ENCODE measurements around the gene TP53I13.
A peak's percentile ranks its signal among the peaks of the same experiment; 100 is the strongest.

Gene TP53I13

DNA sequence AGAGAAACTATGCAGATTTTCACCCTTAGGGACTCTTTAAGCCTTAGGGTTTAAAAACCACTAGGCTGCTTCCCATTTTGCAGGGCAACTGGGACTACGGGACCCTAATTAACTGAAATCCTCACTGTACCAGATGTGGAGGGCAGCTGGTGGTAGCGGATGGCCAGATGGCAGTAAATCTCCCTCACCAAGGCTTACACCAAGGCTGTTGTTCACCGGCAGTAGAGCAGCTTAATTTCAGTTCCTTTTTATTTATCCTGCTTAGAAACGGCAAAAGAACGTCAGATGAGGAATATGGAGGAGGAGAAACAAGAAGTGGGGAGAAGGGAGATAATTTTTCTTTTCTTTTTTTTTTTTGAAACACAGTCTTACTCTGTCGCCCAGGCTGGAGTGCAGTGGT is 8.2 kb upstream of the TP53I13 start:
- H3K27ac Mint-ChIP-seq, result peak overlapping the region; percentile 88
- H3K4me3 Mint-ChIP-seq, result peak overlapping the region; percentile 56
- H3K27me3 Mint-ChIP-seq, result no peaks in the 10 kb centered on the region
- H3K9me3 Mint-ChIP-seq, result no peaks in the 10 kb centered on the region
- peaks cover 24% of the 10 kb centered on the region for H3K36me3 Mint-ChIP-seq (ENCODE audit: low read depth)
- intact Hi-C loops (cut with micrococcal nuclease), result loop anchor here (10.0 kb wide), 2 partner anchors 54 to 166 kb away; partner anchors contain the start of gene TAOK1
- H3K4me1 Mint-ChIP-seq (ENCODE audit: low read depth), result peaks cover 57% of the 10 kb centered on the region

GRCh38 chr17:29561554-29562517 is 6.7 kb upstream of the TP53I13 start:
- Mint-ChIP-seq H3K9me3 (no peaks in the 10 kb centered on the region), H3K4me3 (peak overlapping the region; percentile 58), H3K4me1 (ENCODE audit: low read depth) (peaks cover 67% of the 10 kb centered on the region), H3K27ac (peak overlapping the region; percentile 88), H3K27me3 (no peaks in the 10 kb centered on the region), H3K36me3 (ENCODE audit: low read depth) (peaks cover 31% of the 10 kb centered on the region)
- intact Hi-C loops (cut with micrococcal nuclease), result loop anchor here (10.0 kb wide), 2 partner anchors 53 to 167 kb away; partner anchors contain the start of gene TAOK1

DNA sequence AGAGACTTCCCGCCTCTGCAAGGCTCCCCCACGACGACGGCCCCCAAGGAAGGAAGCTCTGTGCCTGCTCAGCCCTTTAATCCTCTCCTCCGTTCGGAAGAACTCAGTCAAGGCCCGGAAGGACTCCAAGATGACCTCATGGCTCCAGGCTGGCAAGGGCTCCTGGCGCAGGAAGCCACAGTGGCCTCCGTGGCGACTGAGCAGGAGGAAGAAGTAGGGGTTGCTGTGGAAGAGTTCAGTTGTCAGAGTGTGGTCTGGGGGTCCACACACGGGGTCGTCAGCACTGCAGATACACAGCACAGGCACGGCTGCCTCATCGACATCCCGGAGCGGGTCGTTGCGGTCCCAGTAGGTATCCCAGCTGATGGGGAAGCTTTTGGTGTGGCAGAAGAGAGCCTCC is 5.9 kb upstream of the TP53I13 start:
- peak overlapping the region; percentile 4 for H3K4me3 Mint-ChIP-seq

GRCh38 chr17:29563816-29564215 is 4.7 kb upstream of the TP53I13 start:
- Mint-ChIP-seq H3K36me3 (ENCODE audit: low read depth) (peaks cover 51% of the 10 kb centered on the region), H3K9me3 (no peaks in the 10 kb centered on the region), H3K4me3 (no peak overlapping the region), H3K4me1 (ENCODE audit: low read depth) (peaks cover 75% of the 10 kb centered on the region), H3K27ac (no peak overlapping the region), H3K27me3 (no peaks in the 10 kb centered on the region)
- intact Hi-C loops (cut with micrococcal nuclease), result loop anchor here (10.0 kb wide), 2 partner anchors 51 to 169 kb away; partner anchors contain the start of gene TAOK1

More for the DNA sequence above, 5.9 kb upstream of the TP53I13 start:
- Mint-ChIP-seq H3K4me1 (ENCODE audit: low read depth) (peaks cover 67% of the 10 kb centered on the region), H3K27me3 (no peaks in the 10 kb centered on the region), H3K36me3 (ENCODE audit: low read depth) (peaks cover 39% of the 10 kb centered on the region), H3K9me3 (no peaks in the 10 kb centered on the region), H3K27ac (peak overlapping the region; percentile 88)
- intact Hi-C loops (cut with micrococcal nuclease), result loop anchor here (10.0 kb wide), 2 partner anchors 52 to 168 kb away; partner anchors contain the start of gene TAOK1

GRCh38 chr17:29565643-29566472 is 2.6 kb upstream of the TP53I13 start:
- H3K27me3 Mint-ChIP-seq, result no peaks in the 10 kb centered on the region
- peak overlapping the region; percentile 98 for H3K4me3 Mint-ChIP-seq
- intact Hi-C loops (cut with micrococcal nuclease), result loop anchor here (10.0 kb wide), 2 partner anchors 49 to 171 kb away; partner anchors contain the start of gene TAOK1
- peaks cover 69% of the 10 kb centered on the region for H3K4me1 Mint-ChIP-seq (ENCODE audit: low read depth)
- peaks cover 63% of the 10 kb centered on the region for H3K36me3 Mint-ChIP-seq (ENCODE audit: low read depth)
- peak overlapping the region; percentile 95 for H3K27ac Mint-ChIP-seq
- no peaks in the 10 kb centered on the region for H3K9me3 Mint-ChIP-seq

DNA sequence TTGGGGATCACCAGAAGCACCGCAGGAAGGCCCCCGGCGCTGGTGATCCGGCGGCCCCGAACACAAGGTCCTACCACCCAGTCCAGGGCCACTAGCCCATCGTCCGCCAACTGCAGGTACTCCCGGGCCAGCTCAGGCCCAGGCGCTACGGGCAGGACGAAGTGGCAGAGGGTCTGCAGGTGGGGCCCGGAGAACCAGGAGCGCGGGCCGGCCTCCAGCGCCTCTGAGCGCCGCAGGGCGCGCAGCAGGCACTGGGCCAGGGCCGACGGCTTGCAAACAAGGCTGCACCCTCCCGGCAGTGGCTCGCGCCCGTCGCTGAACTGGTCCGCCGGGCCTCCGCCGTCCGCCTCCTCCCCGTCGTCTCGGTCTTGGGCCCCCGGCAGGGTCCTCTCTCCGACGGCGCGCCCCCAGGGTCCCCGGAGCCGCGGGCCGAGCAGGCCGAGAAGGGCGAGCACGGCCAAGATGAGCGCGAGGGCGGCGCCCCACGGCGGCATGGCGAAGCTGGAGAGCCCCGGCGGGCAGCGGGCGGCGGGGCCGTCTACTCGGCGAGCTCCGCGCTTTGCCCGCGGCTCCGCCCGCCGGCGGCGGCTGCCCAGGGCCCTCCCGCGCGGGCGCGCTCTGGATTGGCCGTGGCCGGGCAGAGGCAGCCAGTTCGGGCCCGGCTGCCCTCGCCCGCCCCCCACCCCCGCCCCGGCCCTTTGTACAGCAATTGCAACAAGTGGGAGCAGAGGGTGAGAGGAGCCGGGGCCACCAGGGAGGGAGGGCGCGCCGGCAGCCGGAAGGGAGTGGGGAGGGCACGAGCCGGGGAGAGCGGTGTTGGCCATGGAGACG is 1.8 kb upstream of the TP53I13 start, which contains the start of gene ABHD15:
ABHD15 (minus strand) TSS at position 565 of the 831 bp plus-strand sequence; CDS start at position 494, 71 bp downstream.
- H3K27me3 Mint-ChIP-seq, result no peaks in the 10 kb centered on the region
- no peaks in the 10 kb centered on the region for H3K9me3 Mint-ChIP-seq
- H3K36me3 Mint-ChIP-seq (ENCODE audit: low read depth), result peaks cover 70% of the 10 kb centered on the region
- intact Hi-C loops (cut with micrococcal nuclease), result loop anchor here (10.0 kb wide), 2 partner anchors 48 to 172 kb away; partner anchors contain the start of gene TAOK1
- peaks cover 69% of the 10 kb centered on the region for H3K4me1 Mint-ChIP-seq (ENCODE audit: low read depth)
- H3K4me3 Mint-ChIP-seq, result peak within 1 kb of the TSS; percentile 98
- peak within 1 kb of the TSS; percentile 95 for H3K27ac Mint-ChIP-seq

DNA sequence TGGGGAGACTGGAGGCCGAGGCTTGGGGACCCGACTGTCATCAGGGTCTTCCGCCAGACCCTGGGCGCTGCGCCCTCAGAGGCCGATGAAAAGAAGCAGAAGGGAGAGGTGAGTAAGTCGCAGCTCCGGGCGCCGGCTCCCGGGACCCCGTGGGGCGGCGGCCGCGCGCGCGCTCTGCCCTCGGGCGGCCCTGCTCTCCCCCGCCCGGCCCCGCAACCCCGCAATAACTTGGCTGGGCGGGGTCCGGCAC is 1.3 kb upstream of the TP53I13 start:
- Mint-ChIP-seq H3K4me3 (peak overlapping the region; percentile 98), H3K27ac (peak overlapping the region; percentile 95)

DNA sequence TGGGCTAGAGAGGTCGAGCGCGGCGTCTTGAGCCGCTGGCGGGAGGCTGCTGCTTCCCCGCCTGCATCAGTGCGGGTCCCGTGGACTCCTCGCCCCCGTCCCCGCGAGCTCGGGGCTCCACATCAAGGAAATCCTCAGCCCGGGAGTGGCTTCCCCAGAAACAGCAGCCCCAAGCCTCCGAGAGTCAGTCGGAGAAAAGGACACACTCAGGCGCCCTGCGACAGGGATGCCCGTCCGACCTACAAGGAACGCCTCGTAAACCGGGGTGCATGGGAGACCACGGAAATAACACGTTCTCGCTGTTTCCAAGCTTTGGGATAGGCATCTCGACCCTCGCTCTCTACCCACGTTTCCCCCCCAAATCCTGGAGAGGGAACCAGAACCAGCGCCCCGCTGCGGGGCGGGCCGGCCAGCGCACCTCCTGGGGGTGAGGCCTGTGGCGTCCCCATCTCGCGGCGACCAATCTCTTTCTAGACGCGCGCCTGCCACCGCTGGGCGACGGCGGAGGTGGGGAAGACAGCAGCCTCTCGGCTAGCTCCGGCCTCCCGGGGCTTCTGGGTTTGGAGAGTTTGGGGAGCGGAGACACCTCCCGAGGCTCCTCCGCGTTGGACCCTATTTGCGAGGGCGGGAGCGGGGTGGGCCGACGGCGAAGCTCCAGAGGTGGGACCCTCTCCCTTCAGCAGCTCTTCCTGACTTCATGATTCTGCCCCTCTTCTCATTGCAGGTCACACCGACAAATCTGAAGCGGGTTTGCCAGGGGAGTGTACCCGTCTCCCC is 759 bp upstream of the TP53I13 start:
- H3K4me1 Mint-ChIP-seq (ENCODE audit: low read depth), result peaks cover 60% of the 10 kb centered on the region
- intact Hi-C loops (cut with micrococcal nuclease), result loop anchor here (10.0 kb wide), 2 partner anchors 47 to 173 kb away; partner anchors contain the start of gene TAOK1
- no peaks in the 10 kb centered on the region for H3K27me3 Mint-ChIP-seq
- peaks cover 68% of the 10 kb centered on the region for H3K36me3 Mint-ChIP-seq (ENCODE audit: low read depth)
- H3K9me3 Mint-ChIP-seq, result no peaks in the 10 kb centered on the region
- H3K4me3 Mint-ChIP-seq, result peak overlapping the region; percentile 98
- H3K27ac Mint-ChIP-seq, result peak overlapping the region; percentile 95

More for the DNA sequence above, 1.3 kb upstream of the TP53I13 start:
- peaks cover 65% of the 10 kb centered on the region for H3K4me1 Mint-ChIP-seq (ENCODE audit: low read depth)
- no peaks in the 10 kb centered on the region for H3K9me3 Mint-ChIP-seq
- intact Hi-C loops (cut with micrococcal nuclease), result loop anchor here (10.0 kb wide), 2 partner anchors 48 to 172 kb away; partner anchors contain the start of gene TAOK1
- no peaks in the 10 kb centered on the region for H3K27me3 Mint-ChIP-seq
- peaks cover 70% of the 10 kb centered on the region for H3K36me3 Mint-ChIP-seq (ENCODE audit: low read depth)

- intact Hi-C loops (cut with micrococcal nuclease), result loop anchor here (10.0 kb wide), 2 partner anchors 45 to 175 kb away; partner anchors contain the start of gene TAOK1
- Mint-ChIP-seq H3K9me3 (no peaks in the 10 kb centered on the region), H3K4me3 (peak overlapping the region; percentile 98), H3K27ac (peak overlapping the region; percentile 95), H3K4me1 (ENCODE audit: low read depth) (peaks cover 62% of the 10 kb centered on the region), H3K27me3 (no peaks in the 10 kb centered on the region), H3K36me3 (ENCODE audit: low read depth) (peaks cover 73% of the 10 kb centered on the region)
Observed at GRCh38 chr17:29569245-29569950, 897 bp downstream of the TP53I13 start.

GRCh38 chr17:29570521-29570920 is 2.0 kb downstream of the TP53I13 start:
- no peak overlapping the region for H3K4me3 Mint-ChIP-seq
- H3K36me3 Mint-ChIP-seq (ENCODE audit: low read depth), result peaks cover 84% of the 10 kb centered on the region
- H3K4me1 Mint-ChIP-seq (ENCODE audit: low read depth), result peaks cover 57% of the 10 kb centered on the region
- no peaks in the 10 kb centered on the region for H3K27me3 Mint-ChIP-seq
- H3K27ac Mint-ChIP-seq, result no peak overlapping the region
- no peaks in the 10 kb centered on the region for H3K9me3 Mint-ChIP-seq
- intact Hi-C loops (cut with micrococcal nuclease), result no loop called here

GRCh38 chr17:29571486-29571882 is 3.0 kb downstream of the TP53I13 start:
- intact Hi-C loops (cut with micrococcal nuclease), result no loop called here
- Mint-ChIP-seq H3K9me3 (no peaks in the 10 kb centered on the region), H3K36me3 (ENCODE audit: low read depth) (peaks cover 87% of the 10 kb centered on the region), H3K4me1 (ENCODE audit: low read depth) (peaks cover 48% of the 10 kb centered on the region), H3K27me3 (no peaks in the 10 kb centered on the region), H3K27ac (no peak overlapping the region), H3K4me3 (no peak overlapping the region)

Measured in dendritic cell treated with granulocyte-macrophage colony-stimulating factor and Interleukin-4, amounts not matched to agents 40 ng/mL and 50 ng/mL, for 4 days (primary cell).